H1 (cell line): ENCODE measurements around the gene CEP104. TPM values are rescaled to one million over a fixed set of nuclear protein-coding genes. Genes with fewer than 3 reads are reported as not detected.

Experiments used
- FOSL1 ChIP-seq: IDR thresholded peaks from 2 replicates; pipeline ENCODE4 v1.6.1; 2011; ENCODE audit warnings: mild to moderate bottlenecking, low read depth, low read length, moderate library complexity; ENCODE audit not compliant: insufficient read depth
- JUN ChIP-seq: IDR thresholded peaks from 2 replicates; pipeline ENCODE4 v1.6.1; 2011; ENCODE audit warnings: low read depth, mild to moderate bottlenecking, improper control_type of control experiment, low read length
- POLR2A ChIP-seq, 2 experiments: IDR thresholded peaks; 1 replicate in 1 of 2; 2 replicates in 1 of 2; pipeline ENCODE4 v1.6.1; 2011; ENCODE audit warnings: low read depth in 2 of 2, low read length in 2 of 2, mild to moderate bottlenecking in 2 of 2; ENCODE audit errors: control extremely low read depth in 1 of 2
- POLR2AphosphoS5 ChIP-seq: IDR thresholded peaks from 2 replicates; pipeline ENCODE4 v1.6.1; 2011; ENCODE audit warnings: low read depth, low read length
- POU5F1 ChIP-seq: IDR thresholded peaks from 2 replicates; pipeline ENCODE4 v1.6.1; 2011; ENCODE audit warnings: low read depth, mild to moderate bottlenecking, low read length, moderate library complexity
- SIRT6 ChIP-seq: IDR thresholded peaks from one replicate; pipeline ENCODE4 v1.7.1; 2012; ENCODE audit warnings: low read length, inconsistent platforms
- TBP ChIP-seq: IDR thresholded peaks from 2 replicates; pipeline ENCODE4 v1.6.1; 2011; ENCODE audit warnings: low read depth, low read length, improper control_type of control experiment
- TEAD4 ChIP-seq: IDR thresholded peaks from 2 replicates; pipeline ENCODE4 v1.6.1; 2012; ENCODE audit warnings: low read depth, low read length, inconsistent platforms, mixed read lengths
- polyA plus RNA-seq, 7 experiments: library from polyadenylated mRNA; depleted of rRNA in 3 of 7; stranded (reverse) in 5 of 7; unstranded in 2 of 7; fragments of >200 nt in 5 of 7; fragments of 200-250 nt in 2 of 7; gene quantifications; 1 replicate in 5 of 7; 2 replicates in 1 of 7; 4 replicates in 1 of 7; pipeline versions ENCODE4 v1.2.1 to v1.2.3, GENCODE V29; 2011 to 2013; ENCODE audit warnings: missing spikeins in 2 of 7, mixed read lengths in 2 of 7
- total RNA-seq: library from RNA; stranded (reverse); fragmentation: NEBNext Ultra II Directional; extraction: Animal tissue kit (Norgen Biotek cat#: 25700); gene quantifications from 2 replicates; pipeline ENCODE4 v1.2.1, GENCODE V29; 2021
- TF ChIP-seq, protein P1 (sequence below): fragments of 300-600 bp; sonication (generic); IDR thresholded peaks from 2 replicates; pipeline ENCODE4 v1.7.1; 2012; ENCODE audit warnings: low read length, moderate library complexity, mild to moderate bottlenecking, inconsistent platforms; ENCODE audit not compliant: insufficient replicate concordance
- TF ChIP-seq, protein P2 (sequence below): IDR thresholded peaks from 2 replicates; pipeline ENCODE4 v1.6.1; 2012; ENCODE audit warnings: inconsistent platforms

Gene CEP104
- total and polyA plus RNA-seq, 2 of the 8 experiments (the other 6 are each of a cell fraction or from before 2014, with no cell fraction given): 8.0 to 43.9 TPM

DNA sequence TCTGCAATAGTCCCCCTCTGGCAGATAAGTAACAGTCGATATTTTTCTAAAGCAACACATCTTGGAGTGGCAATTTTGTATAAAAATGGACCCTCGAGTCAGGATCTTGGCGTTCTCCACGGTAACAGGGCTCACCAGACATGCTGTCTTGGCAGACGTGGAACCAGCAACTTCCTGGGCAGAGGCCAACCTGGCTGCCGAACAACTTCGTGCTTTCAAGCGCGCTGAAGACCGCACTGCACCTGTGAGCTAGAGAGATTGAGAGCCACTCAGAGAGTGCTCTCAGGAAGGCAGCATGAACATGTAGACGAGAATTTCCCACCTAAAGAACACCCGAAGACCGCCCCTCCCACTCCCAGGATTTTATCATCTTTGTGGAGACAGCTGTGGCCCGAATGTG, 35.7 kb upstream of the CEP104 start (continued):
- TF ChIP-seq, protein P1, sequence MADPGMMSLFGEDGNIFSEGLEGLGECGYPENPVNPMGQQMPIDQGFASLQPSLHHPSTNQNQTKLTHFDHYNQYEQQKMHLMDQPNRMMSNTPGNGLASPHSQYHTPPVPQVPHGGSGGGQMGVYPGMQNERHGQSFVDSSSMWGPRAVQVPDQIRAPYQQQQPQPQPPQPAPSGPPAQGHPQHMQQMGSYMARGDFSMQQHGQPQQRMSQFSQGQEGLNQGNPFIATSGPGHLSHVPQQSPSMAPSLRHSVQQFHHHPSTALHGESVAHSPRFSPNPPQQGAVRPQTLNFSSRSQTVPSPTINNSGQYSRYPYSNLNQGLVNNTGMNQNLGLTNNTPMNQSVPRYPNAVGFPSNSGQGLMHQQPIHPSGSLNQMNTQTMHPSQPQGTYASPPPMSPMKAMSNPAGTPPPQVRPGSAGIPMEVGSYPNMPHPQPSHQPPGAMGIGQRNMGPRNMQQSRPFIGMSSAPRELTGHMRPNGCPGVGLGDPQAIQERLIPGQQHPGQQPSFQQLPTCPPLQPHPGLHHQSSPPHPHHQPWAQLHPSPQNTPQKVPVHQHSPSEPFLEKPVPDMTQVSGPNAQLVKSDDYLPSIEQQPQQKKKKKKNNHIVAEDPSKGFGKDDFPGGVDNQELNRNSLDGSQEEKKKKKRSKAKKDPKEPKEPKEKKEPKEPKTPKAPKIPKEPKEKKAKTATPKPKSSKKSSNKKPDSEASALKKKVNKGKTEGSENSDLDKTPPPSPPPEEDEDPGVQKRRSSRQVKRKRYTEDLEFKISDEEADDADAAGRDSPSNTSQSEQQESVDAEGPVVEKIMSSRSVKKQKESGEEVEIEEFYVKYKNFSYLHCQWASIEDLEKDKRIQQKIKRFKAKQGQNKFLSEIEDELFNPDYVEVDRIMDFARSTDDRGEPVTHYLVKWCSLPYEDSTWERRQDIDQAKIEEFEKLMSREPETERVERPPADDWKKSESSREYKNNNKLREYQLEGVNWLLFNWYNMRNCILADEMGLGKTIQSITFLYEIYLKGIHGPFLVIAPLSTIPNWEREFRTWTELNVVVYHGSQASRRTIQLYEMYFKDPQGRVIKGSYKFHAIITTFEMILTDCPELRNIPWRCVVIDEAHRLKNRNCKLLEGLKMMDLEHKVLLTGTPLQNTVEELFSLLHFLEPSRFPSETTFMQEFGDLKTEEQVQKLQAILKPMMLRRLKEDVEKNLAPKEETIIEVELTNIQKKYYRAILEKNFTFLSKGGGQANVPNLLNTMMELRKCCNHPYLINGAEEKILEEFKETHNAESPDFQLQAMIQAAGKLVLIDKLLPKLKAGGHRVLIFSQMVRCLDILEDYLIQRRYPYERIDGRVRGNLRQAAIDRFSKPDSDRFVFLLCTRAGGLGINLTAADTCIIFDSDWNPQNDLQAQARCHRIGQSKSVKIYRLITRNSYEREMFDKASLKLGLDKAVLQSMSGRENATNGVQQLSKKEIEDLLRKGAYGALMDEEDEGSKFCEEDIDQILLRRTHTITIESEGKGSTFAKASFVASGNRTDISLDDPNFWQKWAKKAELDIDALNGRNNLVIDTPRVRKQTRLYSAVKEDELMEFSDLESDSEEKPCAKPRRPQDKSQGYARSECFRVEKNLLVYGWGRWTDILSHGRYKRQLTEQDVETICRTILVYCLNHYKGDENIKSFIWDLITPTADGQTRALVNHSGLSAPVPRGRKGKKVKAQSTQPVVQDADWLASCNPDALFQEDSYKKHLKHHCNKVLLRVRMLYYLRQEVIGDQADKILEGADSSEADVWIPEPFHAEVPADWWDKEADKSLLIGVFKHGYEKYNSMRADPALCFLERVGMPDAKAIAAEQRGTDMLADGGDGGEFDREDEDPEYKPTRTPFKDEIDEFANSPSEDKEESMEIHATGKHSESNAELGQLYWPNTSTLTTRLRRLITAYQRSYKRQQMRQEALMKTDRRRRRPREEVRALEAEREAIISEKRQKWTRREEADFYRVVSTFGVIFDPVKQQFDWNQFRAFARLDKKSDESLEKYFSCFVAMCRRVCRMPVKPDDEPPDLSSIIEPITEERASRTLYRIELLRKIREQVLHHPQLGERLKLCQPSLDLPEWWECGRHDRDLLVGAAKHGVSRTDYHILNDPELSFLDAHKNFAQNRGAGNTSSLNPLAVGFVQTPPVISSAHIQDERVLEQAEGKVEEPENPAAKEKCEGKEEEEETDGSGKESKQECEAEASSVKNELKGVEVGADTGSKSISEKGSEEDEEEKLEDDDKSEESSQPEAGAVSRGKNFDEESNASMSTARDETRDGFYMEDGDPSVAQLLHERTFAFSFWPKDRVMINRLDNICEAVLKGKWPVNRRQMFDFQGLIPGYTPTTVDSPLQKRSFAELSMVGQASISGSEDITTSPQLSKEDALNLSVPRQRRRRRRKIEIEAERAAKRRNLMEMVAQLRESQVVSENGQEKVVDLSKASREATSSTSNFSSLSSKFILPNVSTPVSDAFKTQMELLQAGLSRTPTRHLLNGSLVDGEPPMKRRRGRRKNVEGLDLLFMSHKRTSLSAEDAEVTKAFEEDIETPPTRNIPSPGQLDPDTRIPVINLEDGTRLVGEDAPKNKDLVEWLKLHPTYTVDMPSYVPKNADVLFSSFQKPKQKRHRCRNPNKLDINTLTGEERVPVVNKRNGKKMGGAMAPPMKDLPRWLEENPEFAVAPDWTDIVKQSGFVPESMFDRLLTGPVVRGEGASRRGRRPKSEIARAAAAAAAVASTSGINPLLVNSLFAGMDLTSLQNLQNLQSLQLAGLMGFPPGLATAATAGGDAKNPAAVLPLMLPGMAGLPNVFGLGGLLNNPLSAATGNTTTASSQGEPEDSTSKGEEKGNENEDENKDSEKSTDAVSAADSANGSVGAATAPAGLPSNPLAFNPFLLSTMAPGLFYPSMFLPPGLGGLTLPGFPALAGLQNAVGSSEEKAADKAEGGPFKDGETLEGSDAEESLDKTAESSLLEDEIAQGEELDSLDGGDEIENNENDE: no peak
- TF ChIP-seq, protein P2, sequence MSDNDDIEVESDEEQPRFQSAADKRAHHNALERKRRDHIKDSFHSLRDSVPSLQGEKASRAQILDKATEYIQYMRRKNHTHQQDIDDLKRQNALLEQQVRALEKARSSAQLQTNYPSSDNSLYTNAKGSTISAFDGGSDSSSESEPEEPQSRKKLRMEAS: no peak
- TF ChIP-seq POLR2AphosphoS5 (no peak), TBP (no peak), FOSL1 (no peak), POU5F1 (no peak), JUN (no peak), POLR2A (IDR thresholded peaks at IDR 0.05; ENCODE audit: control extremely low read depth in 1 of 2, low read depth in 2 of 2, low read length in 2 of 2) (no peak), SIRT6 (no peak), TEAD4 (no peak)
- TF ChIP-seq, all 59 proteins: peak for 0
